Measurements from ENCODE around the gene DNAJC4.
A peak's percentile ranks its signal among the peaks of the same experiment; 100 is the strongest.
"Not testable (repeated sequence)": the region's sequence is repeated elsewhere in the genome, so short reads cannot be mapped to it uniquely, and the experiment has no call there.

DNAJC4 gene

GRCh38 chr11:64244966-64245365, 14.6 kb downstream of the DNAJC4 start:
- DNase-seq (ENCODE audit: low read depth in 2 of 2), result no peak

DNA sequence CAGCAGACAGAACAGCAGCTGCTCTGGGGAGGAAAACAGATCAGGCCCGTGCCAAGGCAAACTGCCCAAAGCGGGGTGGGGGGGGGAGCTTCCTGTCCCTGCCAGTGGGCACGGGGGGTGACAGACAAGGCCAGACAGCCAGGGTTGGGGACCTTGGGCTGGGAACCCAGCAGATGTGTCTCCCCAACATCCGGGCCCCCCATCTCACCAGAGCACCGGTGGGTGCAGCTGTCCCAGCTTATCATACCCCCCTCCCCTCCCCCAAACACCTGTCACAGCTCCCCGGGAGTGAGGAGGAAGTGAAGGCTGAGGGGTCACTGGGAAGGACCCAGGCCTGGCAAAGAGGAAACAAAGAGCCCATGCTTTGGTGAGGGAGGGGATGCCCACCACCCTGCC, 15.1 kb downstream of the DNAJC4 start:
- DNase-seq (ENCODE audit: low read depth in 2 of 2), result no peak

- DNase-seq (ENCODE audit: low read depth in 2 of 2), result peak; percentile 71 to 73
Observed at GRCh38 chr11:64245797-64246620, 15.7 kb downstream of the DNAJC4 start.

DNA sequence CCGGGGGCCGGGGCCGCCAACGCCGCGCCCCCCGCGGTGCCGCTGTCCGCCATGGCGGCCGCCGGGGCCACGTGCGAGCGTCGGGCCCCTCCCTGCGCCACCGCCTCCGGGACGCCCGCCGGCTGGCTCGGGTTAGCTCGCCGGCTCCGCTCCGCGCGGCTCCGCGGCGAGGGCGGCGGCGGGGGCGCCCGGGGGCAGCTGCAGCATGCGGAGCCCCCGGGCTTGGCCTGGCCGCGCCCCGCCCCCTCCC, 16.2 kb downstream of the DNAJC4 start:
- not testable (repeated sequence) for DNase-seq (ENCODE audit: low read depth in 2 of 2)

DNA sequence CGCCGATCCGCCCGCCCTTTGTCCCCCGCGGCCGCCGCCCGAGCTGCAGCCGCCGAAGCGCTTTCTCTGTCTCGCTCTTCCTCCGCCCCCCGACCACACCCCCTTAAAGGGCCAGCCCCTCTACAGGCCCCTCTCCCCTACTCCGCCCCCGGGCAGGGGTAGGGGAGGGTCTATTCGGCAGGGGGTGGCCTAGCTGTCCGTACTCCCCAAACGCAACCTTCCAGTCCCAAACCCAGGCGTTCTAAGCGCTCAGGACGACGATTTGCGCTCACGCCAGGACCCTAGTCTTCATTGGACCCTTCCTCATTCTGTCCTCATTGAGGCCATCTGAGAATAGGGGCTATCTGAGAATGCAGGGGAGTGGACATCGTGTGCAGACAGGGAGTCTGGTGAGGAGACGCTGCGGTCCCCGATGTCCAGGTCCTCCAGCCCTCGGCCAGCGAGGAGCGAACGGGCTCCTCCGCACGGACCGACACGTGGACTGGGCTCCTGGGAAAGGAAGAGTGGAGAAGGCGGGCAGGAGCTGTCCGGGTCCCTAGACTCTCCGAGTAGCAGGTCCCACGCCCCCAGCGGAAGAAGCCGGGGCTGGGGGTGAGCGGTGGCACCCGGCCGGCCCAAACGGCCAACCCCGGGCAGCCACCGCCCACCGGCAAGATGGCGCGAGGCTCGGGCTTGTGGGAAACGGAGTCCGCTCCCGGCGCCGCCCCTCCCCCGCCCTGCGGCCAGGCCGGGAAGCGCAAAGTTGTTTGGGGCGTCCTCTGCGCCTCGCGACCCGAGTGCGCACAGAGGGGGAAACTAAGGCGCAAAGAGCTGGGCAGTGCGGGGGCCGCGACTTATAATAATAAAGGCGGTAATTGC, 16.8 kb downstream of the DNAJC4 start, which contains the start of gene PPP1R14B:
Gene PPP1R14B (minus strand): TSS at position 73 of the 858 bp plus-strand sequence. CDS start 270 bp downstream, outside the sequence.
- peak; percentile 74 to 77 for DNase-seq (ENCODE audit: low read depth in 2 of 2)

DNA sequence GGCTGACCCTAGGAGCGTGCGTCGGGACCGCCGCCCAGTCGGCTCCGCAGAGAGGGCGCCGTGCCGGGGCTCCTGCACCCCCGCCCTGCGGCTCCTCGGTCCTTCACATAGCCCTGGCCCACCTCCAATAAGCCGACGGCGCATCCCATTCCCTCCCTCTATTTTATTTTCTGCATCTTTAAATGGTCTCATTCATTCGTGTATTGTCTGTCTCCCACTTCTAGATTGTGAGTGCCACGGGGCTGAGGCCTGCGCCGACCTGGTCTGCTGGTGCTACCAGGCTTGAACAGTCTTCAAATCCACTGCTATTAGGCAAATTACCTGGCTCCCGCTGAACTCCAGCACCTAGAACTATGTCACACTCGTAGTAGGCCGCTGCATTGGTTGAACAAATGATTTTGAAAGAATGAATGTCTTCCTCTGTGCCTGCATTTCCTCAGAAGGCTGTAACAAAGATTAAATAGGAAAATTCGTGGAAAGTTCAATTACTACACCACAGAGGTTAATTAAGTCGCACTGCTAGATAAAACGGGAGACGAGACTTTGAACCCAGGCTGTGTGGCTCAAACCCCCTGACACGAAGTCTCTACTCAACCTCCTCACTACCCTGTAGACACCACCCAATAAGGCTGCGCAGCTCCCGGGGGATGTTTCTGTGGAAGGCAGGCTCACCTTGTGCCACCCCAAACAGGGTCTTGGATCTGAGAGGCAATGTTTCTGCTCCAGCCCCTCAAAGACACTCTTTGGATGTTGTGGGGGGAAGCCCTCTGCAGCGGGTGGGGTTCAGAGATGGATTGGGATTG, 17.6 kb downstream of the DNAJC4 start:
- DNase-seq (ENCODE audit: low read depth in 2 of 2), result no peak

DNA sequence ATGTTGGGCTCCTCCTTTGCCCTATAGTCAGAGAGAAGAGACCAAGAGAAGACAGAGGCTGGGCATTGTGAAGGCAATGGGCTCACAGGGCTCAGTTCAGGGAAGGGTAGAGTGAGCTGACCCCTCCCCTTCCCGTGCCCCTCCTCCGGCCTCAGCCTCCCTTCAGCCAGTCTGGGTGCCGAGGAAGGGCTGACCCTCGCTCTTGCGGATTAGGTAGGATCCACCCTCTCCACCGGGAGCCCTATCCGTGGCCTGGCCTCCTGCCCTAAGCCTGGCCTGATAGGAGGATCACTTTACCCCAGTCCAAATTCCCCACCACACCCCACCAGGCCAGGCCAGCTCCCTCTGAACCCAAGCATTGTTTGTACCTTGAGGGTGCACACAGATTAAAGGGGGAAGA, 18.2 kb downstream of the DNAJC4 start:
- DNase-seq (ENCODE audit: low read depth in 2 of 2), result no peak

- no peak for DNase-seq (ENCODE audit: low read depth in 2 of 2)
Observed at GRCh38 chr11:64249038-64249437, 18.7 kb downstream of the DNAJC4 start.

- no peak for DNase-seq (ENCODE audit: low read depth in 2 of 2)
Observed at GRCh38 chr11:64249563-64250414, 19.4 kb downstream of the DNAJC4 start.

GRCh38 chr11:64250415-64251015, 20.2 kb downstream of the DNAJC4 start:
- DNase-seq (ENCODE audit: low read depth in 2 of 2), result no peak

DNA sequence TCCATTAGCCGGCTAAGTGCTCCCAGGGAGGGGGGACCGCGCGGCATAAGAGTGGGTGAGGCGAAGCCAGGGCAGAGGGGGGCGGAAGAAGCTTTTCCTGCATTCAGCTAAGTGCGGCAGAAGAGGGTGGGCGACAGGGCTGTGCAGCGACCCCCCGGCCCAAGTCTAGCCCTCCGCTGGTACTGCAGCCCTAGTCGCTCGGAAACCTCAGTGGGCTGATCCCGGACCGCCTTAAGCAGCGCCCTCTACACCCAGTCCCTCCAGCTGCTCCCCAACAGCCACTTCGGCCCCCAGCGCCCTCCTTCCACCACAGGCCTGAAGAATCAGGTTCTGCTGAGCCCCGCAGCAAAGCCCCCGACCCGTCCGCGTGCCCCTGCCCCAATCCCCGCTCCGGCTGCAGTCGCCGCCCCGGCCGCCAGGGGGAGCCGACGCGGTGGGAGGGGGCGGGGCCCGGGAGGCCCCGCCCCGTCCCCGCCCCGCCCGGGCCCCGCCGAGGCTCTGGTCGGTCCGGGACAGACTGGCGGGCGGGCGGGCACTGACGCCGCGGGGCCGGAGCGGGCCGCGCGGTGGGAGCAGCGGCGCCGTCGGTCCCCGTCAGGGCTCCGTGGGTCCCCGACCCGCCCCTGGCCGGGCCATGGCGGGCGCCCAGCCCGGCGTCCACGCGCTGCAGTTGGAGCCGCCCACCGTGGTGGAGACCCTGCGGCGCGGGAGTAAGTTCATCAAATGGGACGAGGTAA, 20.8 kb downstream of the DNAJC4 start, which contains the start of gene PLCB3:
Gene PLCB3 (plus strand): TSS at position 515 of the 737 bp plus-strand sequence. CDS start 120 bp downstream, at position 635.
- DNase-seq (ENCODE audit: low read depth in 2 of 2), result peak in 1 of 2 donors; percentile 39

DNA sequence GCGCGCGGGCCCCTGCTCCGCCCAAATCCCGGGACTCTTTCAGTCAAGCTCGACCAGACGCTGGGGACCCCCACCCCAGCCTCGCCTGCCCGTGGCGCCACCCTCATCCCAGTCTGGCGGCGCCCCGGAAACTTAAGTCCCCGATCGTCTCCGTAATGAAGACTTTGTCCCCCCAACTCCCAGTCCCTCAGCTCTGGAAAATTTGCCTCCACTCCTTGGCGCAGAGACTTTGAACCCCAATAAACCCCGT, 21.3 kb downstream of the DNAJC4 start:
- no peak for DNase-seq (ENCODE audit: low read depth in 2 of 2)

DNA sequence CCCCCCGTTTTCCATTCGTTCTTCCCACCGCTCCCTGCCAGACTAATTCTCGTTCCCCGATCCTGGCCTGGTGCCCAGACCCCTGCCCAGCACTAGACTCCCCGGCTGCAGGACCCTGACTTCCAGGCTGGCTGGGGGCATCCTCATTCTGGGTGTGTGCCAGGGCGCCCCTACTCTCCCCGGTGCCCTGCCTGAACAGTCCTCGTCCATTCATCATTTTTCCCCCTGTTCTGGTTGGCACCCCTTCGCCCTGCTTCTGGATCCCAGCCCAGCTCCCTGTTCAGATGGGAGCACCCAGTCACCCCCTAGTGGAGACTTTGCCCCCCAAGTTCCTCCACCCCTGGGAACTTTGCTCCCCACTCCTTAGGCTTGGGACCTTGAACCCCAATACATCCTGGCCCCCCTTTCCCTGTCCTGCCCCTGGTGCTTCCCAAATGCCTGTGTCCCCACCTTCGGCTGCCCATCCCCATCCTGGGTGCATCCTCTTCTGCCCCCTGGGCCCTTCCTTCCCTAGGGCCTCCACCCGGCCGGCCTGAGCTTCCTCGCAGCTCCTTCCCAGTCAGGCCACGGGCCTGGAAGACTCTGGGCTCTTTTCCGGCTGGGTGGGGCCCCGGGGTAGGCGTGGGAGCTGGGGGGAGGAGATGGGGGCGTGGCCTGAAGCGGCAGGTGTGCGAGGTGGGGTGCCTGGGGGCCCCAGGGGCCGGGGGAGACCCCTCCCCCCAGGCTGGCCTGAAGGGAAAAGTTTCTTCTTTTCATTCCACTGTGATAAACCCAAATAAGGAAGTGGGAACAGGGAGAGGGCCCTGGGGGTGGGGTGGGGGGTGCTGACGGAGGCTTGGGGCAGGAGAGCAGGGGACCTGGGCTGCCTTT, 21.9 kb downstream of the DNAJC4 start:
- no peak for DNase-seq (ENCODE audit: low read depth in 2 of 2)

DNA sequence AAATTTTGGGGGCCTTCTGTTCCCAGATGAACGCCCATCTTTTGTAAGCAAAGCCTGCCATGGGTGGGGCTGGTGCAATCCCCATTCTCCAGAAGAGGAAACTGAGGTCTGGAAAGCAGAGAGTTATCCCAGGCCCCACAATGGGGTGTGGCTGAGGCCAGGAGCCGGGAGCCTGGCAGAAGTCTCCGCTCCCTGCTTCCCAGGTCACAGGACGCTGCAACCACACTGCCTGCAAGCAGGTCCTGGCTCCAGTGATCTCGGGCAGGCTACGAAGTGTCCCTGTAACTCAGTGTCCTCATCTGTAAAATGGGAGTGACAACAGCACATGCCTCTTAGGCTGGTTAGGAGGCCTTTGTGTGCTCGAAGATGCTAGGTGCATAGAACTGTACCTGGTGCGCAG, 22.7 kb downstream of the DNAJC4 start:
- no peak for DNase-seq (ENCODE audit: low read depth in 2 of 2)

DNA sequence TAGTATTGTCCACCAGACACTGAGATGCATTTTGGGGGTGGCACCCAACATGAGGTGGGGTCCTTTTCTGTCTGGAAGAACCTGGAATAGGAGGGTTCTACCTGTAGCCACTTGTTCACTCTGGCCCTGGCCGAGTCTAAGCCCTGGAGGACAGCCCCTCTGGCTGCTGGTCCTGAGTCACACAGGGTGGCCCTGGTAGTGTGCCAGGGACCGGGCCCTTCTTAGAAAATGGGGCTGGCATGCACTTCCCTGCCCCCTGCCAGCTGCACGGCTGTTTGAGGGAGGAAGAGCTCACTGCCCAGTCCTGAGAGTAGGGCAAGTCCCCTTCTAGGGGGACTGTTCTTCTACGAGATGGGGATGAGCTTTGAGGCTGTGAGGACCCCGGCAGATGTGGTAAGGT, 23.1 kb downstream of the DNAJC4 start:
- no peak for DNase-seq (ENCODE audit: low read depth in 2 of 2)

- no peak for DNase-seq (ENCODE audit: low read depth in 2 of 2)
Observed at GRCh38 chr11:64254326-64254725, 24.0 kb downstream of the DNAJC4 start.

DNA sequence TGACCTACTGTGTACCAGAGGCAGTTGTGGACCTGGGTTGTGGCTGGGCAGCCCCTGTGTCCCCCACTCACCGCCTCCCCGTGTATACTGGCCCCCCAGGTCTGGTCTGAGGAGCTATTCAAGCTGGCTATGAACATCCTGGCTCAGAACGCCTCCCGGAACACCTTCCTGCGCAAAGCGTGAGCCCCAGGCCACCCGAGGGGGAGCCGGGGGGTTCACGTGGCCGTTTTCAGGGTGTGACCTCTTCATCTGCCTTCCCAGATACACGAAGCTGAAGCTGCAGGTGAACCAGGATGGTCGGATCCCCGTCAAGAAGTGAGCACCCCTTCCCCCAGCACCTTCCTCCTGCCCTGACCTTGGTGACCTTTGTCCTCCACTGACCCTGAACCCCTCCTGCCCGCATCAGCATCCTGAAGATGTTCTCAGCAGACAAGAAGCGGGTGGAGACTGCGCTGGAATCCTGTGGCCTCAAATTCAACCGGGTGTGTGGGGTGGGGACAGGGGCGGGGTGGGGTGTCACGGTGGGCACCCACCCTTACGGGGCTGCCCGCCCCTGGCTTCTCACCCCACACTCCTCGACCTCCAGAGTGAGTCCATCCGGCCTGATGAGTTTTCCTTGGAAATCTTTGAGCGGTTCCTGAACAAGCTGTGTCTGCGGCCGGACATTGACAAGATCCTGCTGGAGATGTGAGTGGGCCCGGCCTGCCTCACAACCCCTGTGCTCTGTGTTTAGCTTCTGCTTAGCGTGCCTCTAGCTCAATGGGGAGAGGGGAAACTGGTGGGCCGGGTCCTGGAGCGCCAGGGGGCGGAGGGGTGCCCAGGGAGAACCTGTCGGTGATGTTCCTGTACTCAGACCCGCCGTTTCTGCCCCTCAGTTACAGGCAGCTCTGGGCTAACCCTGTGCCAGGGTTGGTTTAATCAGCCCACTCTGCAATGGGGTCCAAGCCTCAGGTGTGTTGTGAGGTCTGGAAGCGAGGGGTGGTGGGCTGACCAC, 25.1 kb downstream of the DNAJC4 start:
- DNase-seq (ENCODE audit: low read depth in 2 of 2), result no peak

DNA sequence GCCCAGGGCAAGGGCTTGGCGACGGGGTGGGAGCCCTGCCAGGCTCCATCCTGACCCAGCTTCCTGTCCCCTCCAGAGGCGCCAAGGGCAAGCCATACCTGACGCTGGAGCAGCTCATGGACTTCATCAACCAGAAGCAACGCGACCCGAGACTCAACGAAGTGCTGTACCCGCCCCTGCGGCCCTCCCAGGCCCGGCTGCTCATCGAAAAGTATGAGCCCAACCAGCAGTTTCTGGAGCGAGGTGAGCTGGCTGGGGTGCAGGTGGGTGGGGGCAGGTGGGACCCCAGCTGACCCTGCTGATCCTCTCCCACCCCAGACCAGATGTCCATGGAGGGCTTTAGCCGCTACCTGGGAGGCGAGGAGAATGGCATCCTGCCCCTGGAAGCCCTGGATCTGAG, 26.0 kb downstream of the DNAJC4 start:
- no peak for DNase-seq (ENCODE audit: low read depth in 2 of 2)
